CD4-positive, alpha-beta T cell treated with Interleukin-4 for 4 hours (primary cell): Measurements from ENCODE around the gene ZNF197.
"Not testable (repeated sequence)": the region's sequence is repeated elsewhere in the genome, so short reads cannot be mapped to it uniquely, and the experiment has no call there.

ENCODE experiments used
- DNase-seq: peaks from one replicate; pipeline ENCODE4 v3.0.0-alpha.2; 2020

Gene ZNF197

GRCh38 chr3:44665173-44665572 lies 40.3 kb downstream of the ZNF197 start:
- DNase-seq = no peak

GRCh38 chr3:44666346-44666745 lies 41.5 kb downstream of the ZNF197 start:
- DNase-seq = no peak

GRCh38 chr3:44669760-44670159 lies 44.9 kb downstream of the ZNF197 start:
- DNase-seq = no peak

- not testable (repeated sequence) for DNase-seq
Observed at GRCh38 chr3:44673466-44673865, 48.6 kb downstream of the ZNF197 start.

GRCh38 chr3:44674211-44674610 lies 49.4 kb downstream of the ZNF197 start:
- no peak for DNase-seq

GRCh38 chr3:44678480-44679116 lies 53.8 kb downstream of the ZNF197 start:
- DNase-seq = no peak

- DNase-seq = no peak
Observed at GRCh38 chr3:44680921-44681455, 56.2 kb downstream of the ZNF197 start.

- DNase-seq = no peak
Observed at GRCh38 chr3:44682182-44682896, 57.5 kb downstream of the ZNF197 start.

- DNase-seq = peak; percentile 47
Observed at GRCh38 chr3:44685128-44685800, 60.4 kb downstream of the ZNF197 start.

GRCh38 chr3:44687898-44688297 lies 63.1 kb downstream of the ZNF197 start:
- DNase-seq = no peak
